NCI-H345 (cell line): ENCODE data around the gene GYS1.

Source experiments
- DNase-seq: peaks from one replicate; lab custom pipeline; 2025; lab: John Stamatoyannopoulos, UW

GYS1 gene

DNA sequence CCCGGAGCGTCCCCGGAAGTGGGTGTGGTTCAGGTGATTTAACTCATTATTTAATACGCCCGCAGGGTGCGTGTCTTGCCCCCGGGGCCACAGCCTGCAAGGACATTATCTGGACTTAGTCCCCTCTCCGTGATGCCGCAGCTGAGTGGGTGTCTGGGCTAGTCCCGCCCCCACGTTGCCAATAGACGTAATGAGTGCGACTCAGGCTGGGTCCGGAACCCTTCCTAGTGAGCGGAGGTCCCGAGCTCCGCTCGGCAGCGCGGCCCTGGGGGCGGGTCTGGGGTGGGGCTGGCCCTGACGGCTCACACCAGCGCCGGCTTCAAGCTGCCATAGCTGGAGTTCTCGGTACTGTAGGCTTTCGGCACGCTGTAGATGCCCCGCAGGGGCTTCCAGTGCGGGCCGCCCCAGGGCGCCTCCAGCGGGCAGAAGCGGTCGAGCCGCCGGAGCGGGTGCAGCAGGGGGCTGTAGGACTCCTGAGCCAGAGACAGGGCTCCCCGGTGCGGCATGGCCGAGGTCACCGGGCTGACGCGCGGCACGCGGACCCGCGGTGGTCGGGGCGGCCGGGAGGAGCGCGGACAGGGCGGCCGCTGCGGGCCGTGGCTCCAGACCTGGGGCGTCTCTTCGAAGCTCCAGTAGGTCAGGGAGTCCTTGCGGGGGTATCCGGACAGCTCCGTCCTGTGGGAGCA is 24.7 kb upstream of the GYS1 start:
- no peak for DNase-seq

DNA sequence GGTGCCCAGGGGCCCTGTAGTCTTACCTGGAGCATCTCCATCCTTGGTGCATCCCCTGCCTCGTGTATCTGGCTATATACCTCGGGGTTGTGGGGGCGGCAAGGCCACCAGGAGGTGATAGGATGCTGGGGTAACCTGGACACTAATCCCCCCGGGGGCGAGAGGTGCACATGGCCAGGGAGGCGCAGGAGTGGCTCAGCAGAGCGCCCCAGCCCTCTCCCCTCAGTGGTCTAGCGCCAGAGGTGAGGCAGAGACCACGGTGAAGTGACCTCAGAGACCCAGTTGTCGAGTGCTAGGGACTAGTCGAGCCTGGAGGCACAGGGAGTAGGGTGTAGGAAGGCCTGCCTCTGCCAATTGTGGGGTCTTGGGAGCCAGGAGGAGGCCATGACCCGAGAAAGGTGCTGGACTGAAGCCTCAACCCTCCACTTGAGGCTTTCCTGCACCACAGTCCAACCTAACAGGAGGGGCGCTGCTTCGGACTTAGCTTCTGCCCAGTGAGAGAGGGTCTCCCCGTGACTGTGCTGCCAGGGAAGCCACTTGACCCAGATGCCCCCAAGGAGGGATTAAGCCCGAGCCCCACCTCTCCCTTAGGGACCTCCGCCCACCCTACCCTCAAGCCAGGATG is 24.0 kb upstream of the GYS1 start, which contains the start of gene LHB:
Gene LHB (minus strand): TSS at position 51 of the 625 bp plus-strand sequence. CDS start 10 bp downstream, at position 41.
- DNase-seq = no peak

DNA sequence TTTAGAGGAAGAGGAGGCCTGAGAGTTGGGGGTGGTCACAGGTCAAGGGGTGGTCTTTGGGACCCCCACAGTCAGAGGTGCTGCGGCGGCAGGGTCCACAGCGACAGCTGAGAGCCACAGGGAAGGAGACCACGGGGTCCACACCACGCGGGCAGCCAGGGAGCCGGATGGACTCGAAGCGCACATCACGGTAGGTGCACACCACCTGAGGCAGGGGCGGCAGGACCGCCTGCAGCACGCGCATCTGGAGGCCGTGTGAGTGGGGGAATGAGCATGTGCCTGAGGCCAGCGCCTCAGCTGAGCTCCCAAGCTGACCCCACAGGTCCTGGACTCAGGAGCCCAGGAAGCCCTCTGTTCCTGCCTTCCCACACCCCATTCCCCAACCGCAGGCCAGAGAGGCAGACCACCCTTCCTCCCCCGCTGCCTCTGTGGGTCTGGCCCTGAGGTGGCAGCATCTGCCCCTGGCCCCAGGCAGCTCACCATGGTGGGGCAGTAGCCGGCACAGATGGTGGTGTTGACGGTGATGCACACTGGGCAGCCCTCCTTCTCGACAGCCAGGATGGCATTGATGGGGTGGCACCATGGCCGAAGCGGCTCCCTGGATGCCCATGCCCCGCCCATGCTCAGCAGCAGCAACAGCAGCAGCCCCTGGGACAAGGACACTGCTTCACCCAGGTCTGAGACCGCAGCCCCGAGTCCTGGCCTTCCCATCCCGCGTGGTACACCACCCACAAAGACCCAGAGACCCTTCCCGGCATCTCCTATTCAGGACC is 23.1 kb upstream of the GYS1 start:
- no peak for DNase-seq

DNA sequence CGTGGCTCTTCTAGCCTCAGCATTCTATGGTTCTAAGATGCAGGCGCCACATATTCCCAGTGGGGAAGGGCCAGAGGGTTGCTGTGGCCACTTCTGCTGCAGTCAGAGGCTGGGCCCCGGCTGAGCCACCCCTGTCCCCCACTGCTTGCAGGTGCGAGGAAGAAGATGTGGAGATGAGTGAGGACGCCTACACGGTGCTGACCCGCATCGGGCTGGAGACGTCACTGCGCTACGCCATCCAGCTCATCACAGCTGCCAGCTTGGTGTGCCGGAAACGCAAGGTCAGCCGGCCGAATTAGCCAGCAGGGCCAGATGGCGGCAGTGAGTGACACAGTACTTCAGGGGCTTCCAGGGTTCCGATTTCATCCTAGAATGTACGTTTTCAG is 21.8 kb upstream of the GYS1 start:
- DNase-seq = no peak

DNA sequence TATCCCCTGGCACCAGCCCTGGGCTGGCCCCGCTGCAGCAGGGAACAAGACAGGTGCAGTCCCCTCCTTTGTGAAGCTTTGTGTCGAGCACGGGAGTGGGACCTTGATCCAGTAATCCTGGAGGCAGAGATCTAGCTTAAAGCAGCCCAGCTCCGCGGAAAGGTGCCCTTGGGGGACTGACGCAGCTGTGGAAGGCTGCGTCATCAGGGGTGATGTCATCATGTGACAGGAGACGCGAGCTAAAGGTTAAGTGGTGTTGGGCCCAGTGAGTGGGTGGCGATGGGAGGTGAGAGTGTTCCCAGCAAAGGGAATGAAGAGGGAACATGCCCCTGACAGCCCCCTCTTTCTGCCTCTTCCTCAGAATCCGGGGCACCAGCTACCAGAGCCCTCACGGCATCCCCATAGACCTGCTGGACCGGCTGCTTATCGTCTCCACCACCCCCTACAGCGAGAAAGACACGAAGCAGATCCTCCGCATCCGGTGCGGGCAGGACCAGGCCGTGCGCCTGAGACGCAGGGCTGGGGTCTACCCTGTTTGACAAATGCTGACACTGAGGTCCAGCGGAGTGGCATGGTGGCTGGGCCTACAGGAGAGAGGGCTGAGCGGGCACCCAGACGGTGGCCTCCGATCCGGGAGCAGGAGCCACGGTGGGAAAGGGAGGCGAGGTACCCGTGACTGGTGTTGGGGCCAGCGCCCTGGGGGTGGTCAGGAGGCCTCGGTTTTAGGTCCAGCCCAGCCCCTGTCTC is 21.2 kb upstream of the GYS1 start:
- DNase-seq = no peak

DNA sequence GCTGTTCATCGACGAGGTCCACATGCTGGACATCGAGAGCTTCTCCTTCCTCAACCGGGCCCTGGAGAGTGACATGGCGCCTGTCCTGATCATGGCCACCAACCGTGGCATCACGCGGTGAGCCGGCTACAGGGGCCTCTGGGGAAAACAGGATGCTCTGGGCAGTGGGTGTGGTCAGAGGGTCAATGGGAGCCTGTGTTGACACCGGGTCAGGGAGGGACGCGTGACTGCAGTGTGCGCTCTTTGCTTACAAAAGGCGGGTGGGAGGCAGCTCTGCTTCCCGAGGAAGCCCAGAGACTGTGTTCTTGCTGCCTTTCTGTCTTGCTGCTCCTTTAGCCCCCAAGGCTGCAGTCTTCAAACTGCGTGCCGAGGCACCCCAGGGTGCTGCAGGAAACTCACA is 18.1 kb upstream of the GYS1 start:
- no peak for DNase-seq

DNA sequence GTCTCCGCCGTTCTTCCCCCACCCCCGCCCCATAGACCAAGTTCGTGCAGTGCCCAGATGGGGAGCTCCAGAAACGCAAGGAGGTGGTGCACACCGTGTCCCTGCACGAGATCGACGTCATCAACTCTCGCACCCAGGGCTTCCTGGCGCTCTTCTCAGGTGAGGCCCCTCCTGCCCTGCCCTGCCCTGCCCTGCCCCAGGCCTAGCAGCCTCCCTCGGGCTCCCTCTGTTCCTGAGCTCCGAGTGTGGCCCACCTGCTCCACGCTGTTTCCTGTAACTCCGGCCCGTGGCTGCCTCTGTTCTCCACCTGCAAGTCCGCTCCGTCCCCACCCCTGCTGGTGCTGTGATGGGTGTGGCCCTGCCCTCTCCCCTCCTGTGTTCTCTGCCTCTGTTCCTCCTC is 17.3 kb upstream of the GYS1 start:
- no peak for DNase-seq

DNA sequence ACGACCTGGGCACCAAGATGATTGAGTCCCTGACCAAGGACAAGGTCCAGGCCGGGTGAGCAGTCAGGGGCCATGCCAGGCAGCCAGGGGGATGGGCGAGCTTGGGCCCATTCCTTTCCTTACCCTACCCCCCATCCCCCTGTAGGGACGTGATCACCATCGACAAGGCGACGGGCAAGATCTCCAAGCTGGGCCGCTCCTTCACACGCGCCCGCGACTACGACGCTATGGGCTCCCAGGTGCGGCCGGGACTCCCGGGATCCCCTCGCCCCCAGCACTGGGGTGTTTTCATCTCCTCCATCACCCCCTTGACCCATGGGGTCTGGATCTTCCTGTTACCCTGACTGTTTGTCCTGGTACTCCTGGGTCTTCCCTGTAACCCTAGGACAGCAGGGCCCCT is 16.7 kb upstream of the GYS1 start:
- no peak for DNase-seq

DNA sequence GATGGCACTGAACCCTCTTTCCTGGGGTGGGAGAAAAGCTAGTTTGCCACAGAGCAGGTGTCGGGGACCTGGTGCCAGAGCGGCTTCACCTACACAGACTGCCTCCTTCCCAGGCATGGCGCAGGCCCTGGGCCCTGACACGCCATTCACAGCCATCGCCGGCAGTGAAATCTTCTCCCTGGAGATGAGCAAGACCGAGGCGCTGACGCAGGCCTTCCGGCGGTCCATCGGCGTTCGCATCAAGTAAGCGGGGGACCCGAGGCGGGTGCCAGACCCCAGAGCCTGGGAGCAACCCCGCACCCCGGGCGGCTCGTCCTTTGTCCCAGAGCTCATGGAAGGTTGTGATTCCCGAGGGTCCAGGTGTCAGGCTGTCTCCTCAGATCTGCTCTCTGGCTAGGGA is 13.8 kb upstream of the GYS1 start:
- DNase-seq = no peak

DNA sequence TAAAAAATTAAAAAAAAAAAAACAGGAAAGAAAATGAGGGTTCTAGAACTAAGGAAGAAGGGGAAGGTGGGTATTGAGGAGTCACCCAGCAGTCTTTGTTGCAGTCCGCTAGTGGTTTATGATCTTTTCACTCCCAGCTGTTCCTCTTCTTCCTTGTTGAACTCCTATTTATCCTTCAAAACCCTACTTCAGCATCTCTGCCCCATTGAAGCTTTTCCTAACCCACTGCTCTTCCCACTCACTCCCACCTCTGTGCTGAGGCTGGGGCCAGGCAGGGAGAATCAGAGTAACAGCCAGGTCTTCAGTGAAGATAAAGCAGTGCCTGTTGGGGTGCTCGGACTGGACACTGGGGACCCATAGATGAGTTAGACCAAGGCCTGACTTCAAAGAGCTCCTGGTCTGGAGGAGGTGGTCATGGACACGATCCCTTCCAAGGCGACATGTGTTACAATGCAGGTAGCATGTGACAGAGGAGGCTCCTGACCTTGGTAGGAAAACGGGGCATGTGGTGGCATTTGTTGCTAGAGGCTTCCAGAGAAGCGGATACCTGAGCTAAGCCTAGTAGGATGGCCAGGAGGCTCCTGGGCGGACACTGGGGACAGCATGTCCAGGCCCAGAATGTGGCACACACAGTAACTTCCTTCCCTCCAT is 12.0 kb upstream of the GYS1 start:
- no peak for DNase-seq

DNA sequence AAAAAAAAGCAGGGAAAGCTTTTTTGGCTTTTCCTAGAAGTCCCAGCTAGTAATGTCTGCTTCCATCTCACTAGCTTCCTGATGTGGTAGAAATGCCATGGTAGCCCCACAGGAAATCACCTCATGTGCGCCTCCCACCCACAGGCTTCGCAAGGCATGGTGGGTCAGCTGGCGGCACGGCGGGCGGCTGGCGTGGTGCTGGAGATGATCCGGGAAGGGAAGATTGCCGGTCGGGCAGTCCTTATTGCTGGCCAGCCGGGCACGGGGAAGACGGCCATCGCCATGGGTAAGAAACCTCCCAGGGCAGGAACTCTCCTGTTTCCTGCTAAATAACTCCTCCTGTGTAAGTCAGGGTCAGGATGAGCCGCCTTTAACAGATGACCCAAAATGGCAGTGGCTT is 11.0 kb upstream of the GYS1 start:
- no peak for DNase-seq

DNA sequence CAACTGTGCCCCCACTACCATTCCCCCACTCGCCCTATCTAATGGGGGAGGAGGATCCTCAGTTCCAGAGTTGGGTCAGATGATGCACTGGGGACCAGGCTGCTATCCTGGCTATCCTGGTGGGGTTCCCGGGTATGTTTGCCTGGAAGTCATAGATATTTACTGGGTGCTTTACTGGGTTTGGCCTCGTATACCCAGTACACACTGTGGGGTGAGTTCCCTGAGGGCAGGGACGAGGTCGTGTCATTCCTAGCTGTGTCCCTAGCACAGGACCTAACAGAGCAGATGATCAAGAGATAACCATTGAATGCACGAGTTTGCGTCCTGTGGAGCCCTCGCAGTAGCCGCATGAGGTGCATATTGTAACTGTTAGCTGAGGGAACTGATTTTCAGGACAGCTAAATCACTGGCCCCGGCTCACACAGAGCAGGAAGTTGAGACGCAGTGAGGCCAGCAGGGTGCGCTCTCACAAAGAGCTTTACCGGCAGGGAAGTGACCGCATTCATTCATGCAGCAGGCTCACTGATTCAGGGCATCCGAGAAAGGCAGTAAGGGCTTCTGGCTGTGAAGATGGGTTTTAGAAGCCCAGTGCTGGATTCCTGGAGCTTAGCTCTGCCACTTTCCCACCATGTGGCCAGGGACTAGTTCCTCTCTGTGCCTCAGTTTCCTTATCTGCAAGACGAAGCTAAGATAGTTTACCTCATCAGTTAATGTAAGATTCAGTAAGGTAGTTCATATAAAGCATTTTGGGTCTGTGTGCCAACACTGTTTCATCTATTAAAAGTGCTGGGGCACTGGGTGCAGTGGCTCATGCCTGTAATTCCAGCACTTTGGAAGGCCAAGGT is 6.6 kb upstream of the GYS1 start:
- no peak for DNase-seq

DNA sequence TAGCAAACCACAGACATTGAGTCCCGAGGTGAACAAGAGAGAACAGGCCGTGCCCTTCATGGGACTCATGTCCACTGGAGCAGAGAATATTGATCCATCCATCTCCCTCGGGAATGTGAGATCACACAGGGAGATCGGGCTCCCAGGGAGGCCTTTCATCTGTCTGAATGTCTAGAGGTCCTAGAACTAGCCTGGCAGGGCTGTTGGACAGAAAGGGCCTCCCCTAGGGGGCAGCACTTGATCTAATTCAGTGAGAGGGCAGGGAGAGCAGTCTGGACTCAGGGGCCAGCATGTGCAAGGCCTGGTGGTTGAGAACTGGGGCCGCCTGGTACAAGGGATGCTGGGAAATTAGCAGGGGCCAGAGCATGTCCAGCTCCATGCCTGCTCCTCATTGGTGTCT is 4.9 kb upstream of the GYS1 start:
- DNase-seq = peak; percentile 33

DNA sequence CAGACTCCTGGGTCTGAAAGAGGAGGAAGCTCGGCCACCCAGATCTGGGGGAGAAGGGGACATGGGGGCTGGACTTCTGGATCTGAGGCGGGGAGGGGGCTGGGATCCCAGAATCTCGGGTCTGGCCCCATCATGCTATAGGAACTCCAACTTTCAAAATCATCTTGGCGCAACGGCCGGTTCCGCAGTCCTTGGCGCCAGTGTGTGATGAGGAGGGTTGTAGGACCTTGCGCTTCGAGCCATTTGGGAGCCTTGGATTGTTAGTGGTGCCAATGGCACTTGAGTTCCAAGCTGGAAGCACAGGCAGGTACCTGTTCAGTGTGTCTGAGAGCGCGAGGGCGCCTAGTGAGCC is 902 bp upstream of the GYS1 start:
- no peak for DNase-seq

DNA sequence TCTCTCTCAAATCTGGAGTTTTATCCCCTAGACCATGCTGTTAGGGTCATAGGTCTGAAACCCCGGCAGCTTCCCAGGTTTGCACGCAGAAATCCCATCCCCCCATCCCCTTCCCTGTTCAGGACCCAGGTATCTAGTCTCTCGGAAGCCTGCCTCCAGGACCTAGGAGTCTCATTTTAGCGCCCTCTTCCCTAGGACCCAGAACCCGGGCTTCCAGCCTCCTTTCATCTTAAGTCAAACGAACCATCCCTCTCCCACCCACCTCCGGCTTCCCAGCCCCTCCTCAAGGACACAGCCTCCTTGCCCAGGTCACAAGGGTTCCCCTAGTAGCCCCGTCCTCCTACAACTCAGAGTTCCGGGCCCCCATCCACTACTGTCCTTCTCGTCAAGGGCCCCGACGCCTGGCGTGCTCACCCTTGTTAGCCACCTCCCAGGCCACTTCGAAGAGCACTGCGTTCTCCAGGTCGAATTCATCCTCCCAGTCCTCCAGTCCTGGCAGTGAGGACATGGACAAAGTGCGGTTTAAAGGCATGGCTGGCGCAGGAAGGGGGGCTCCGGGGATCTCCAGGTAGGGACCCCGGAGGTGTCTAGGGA is 431 bp downstream of the GYS1 start:
- DNase-seq = no peak

DNA sequence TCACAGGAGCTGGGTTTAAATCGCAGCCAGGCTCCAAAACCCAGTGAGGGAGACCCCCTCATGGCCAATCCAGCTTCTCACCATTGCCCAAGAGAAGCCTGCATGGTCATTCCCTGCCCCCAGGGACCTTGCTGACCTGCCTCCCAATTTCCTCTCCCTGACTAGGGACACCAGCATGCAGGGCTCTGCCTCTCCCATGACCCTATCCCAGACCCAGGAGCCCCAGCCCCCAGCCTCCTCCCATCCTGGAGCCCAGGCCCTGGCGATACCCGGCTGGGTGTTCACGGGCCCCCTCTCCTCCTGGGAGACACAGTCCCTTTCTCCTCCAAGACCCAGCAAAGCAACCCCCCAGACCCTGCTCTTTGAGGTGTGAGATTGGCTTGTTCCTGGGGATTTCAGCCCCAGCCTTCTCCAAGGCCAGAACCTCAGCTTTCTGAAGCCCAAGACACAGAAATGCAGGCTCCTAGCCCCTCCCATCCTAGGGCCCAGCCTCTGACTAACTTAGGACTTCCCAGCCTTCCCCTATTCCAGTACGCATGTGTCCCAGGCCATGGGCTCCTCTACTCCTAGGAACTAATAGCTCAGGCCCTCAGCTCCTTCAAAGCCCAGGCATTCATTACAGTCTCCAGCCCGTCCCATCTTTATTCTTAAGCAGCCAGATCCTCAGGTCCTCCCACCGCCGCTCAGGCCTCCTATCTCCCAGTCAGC is 1.1 kb downstream of the GYS1 start:
- no peak for DNase-seq

DNA sequence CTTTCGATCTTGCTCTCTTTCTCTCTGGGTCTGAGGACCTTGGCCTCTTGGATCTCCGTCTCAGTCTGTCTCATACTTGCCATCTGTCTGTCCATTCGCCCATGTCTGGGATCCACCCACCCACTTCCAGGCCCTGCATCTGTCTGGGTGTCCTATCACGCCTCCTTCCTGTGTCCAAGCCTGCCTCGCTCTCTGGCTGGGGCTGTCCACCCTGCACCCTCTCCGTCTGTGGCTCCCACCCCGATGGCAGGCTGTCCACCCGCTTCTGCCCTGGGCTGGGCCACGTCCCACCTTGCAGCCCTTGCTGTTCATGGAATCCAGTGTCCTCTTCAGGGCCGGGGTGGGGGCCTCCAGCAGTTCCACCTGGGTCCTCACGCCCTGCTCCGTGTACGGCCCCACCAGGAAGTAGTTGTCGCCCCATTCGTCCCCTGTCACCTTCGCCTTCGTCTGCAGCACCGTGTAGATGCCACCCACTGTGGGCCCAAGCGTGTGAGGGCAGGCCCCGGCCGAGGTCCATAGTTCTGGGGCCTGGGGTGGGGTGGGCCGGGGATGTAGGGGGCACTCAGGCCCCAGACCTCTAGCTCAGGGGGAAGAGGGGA is 2.0 kb downstream of the GYS1 start:
- no peak for DNase-seq

DNA sequence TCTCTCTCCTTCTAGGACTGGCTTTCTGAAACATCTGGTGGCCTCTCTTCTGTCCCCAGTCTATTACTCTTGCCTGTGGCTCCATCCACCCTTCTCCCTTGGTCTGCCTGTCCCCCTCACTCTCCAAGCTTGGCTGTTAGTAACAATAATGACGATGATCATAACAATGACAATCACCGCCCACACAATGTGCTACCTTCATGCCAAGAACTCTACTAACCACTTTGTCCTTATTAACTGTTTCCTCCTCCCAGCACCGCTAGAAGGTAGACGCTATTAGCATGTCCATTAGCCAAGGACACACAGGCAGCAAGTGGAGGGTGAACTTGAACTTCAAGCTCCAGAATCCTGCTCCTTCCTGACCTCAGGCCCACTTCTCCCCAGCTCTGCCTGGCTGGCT is 2.7 kb downstream of the GYS1 start:
- no peak for DNase-seq

DNA sequence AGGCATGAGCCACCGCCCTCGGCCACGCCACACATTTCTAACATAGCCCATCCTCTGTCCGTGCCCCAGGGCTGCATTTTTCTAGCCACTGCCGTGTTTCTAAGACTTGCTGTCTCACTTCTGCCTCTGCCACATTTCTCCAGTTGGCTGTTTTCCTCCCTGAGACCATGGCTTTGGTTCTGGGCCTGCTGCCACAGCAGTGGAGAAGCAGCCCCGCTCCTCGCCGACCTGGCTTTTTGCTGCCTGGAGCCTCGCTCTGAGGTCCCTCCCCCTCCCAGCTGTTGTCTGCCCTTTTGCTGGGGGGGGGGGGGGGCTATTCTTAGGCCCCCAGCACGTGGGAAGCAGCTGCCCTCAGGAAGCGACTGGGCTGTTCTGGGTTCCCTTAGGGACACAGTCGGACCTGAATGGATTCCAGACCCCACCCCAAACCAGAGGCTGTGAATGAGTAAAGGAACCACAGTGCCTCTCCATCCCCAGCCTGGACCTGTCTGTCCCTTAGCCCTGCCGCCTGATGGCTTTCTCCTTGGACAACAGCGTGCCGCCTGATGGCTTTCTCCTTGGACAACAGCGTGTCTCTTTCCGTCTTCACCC is 3.3 kb downstream of the GYS1 start:
- DNase-seq = no peak
